ENCODE measurements around the gene HDHD2.

DNA sequence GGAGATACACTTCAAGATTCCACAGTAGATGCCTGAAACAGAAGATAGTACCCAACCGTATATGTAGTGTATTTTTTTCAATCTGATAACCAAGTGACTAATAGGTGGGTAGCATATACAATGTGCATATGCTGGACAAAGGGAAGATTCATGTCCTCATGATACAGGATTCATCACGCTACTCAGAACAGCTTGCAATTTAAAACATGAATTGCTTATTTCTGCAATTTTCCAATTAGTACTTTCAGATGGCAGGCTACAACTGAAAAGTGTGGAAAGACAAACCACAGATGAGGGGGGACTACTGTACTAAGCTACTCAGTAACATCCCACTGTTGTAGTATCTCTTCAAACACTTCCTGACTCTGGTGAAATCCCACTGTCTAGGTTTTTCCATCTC lies 22.2 kb upstream of the HDHD2 start:
- no peak for TF ChIP-seq ZZZ3 (CRISPR knock-in tag; IDR thresholded peaks at IDR 0.05; ENCODE audit: borderline replicate concordance)
- TF ChIP-seq, protein P1, sequence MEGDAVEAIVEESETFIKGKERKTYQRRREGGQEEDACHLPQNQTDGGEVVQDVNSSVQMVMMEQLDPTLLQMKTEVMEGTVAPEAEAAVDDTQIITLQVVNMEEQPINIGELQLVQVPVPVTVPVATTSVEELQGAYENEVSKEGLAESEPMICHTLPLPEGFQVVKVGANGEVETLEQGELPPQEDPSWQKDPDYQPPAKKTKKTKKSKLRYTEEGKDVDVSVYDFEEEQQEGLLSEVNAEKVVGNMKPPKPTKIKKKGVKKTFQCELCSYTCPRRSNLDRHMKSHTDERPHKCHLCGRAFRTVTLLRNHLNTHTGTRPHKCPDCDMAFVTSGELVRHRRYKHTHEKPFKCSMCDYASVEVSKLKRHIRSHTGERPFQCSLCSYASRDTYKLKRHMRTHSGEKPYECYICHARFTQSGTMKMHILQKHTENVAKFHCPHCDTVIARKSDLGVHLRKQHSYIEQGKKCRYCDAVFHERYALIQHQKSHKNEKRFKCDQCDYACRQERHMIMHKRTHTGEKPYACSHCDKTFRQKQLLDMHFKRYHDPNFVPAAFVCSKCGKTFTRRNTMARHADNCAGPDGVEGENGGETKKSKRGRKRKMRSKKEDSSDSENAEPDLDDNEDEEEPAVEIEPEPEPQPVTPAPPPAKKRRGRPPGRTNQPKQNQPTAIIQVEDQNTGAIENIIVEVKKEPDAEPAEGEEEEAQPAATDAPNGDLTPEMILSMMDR (CRISPR knock-in tag; IDR thresholded peaks at IDR 0.05), result no peak
- no peak for TF ChIP-seq ZNF333 (CRISPR knock-in tag; IDR thresholded peaks at IDR 0.05; ENCODE audit: borderline replicate concordance)
- TF ChIP-seq, protein P2, sequence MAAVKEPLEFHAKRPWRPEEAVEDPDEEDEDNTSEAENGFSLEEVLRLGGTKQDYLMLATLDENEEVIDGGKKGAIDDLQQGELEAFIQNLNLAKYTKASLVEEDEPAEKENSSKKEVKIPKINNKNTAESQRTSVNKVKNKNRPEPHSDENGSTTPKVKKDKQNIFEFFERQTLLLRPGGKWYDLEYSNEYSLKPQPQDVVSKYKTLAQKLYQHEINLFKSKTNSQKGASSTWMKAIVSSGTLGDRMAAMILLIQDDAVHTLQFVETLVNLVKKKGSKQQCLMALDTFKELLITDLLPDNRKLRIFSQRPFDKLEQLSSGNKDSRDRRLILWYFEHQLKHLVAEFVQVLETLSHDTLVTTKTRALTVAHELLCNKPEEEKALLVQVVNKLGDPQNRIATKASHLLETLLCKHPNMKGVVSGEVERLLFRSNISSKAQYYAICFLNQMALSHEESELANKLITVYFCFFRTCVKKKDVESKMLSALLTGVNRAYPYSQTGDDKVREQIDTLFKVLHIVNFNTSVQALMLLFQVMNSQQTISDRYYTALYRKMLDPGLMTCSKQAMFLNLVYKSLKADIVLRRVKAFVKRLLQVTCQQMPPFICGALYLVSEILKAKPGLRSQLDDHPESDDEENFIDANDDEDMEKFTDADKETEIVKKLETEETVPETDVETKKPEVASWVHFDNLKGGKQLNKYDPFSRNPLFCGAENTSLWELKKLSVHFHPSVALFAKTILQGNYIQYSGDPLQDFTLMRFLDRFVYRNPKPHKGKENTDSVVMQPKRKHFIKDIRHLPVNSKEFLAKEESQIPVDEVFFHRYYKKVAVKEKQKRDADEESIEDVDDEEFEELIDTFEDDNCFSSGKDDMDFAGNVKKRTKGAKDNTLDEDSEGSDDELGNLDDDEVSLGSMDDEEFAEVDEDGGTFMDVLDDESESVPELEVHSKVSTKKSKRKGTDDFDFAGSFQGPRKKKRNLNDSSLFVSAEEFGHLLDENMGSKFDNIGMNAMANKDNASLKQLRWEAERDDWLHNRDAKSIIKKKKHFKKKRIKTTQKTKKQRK (IDR thresholded peaks at IDR 0.05; ENCODE audit: low read length), result no peak
- TF ChIP-seq CHCHD3 (CRISPR knock-in tag; IDR thresholded peaks at IDR 0.05), result no peak
- TF ChIP-seq ZNF891 (CRISPR knock-in tag; IDR thresholded peaks at IDR 0.05), result no peak
- no peak for TF ChIP-seq KLF15 (CRISPR knock-in tag; IDR thresholded peaks at IDR 0.05; ENCODE audit: borderline replicate concordance)
- no peak for TF ChIP-seq MTF1 (CRISPR knock-in tag; IDR thresholded peaks at IDR 0.05)
- no peak for TF ChIP-seq ARNT (IDR thresholded peaks at IDR 0.05)
- no peak for TF ChIP-seq POLR2A (IDR thresholded peaks at IDR 0.05; ENCODE audit: insufficient read depth in 1 of 2, low read depth in 2 of 2, low read length in 2 of 2)
- TF ChIP-seq, protein P3, sequence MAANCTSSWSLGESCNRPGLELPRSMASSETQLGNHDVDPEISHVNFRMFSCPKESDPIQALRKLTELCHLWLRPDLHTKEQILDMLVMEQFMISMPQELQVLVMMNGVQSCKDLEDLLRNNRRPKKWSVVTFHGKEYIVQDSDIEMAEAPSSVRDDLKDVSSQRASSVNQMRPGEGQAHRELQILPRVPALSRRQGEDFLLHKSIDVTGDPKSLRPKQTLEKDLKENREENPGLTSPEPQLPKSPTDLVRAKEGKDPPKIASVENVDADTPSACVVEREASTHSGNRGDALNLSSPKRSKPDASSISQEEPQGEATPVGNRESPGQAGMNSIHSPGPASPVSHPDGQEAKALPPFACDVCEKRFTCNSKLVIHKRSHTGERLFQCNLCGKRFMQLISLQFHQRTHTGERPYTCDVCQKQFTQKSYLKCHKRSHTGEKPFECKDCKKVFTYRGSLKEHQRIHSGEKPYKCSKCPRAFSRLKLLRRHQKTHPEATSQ (CRISPR knock-in tag; IDR thresholded peaks at IDR 0.05; ENCODE audit: borderline replicate concordance), result no peak
- no peak for TF ChIP-seq MAFF (IDR thresholded peaks at IDR 0.05; ENCODE audit: low read depth, low read length)
- no peak for TF ChIP-seq AHR (CRISPR knock-in tag; IDR thresholded peaks at IDR 0.05)
- no peak for TF ChIP-seq TAF1 (CRISPR knock-in tag; IDR thresholded peaks at IDR 0.05)
